ENCODE data around the gene ANGPTL2. TPM values are rescaled to one million over a fixed set of nuclear protein-coding genes. Genes with fewer than 3 reads are reported as not detected.

Gene ANGPTL2
- total and polyA plus RNA-seq, 2 of the 4 experiments (the other 2 are of a cell fraction): 9.5 to 25.1 TPM

- POLR2A ChIA-PET (ENCODE audit: unreplicated experiment): no interaction called here
- no peak overlapping the region for H2BK15ac ChIP-seq (ENCODE audit: low read depth, low read length)
- H2AK9ac ChIP-seq (replicated peaks; ENCODE audit: low read depth, low read length, poor library complexity): no peak overlapping the region
- no peak overlapping the region for H4K91ac ChIP-seq (ENCODE audit: insufficient read depth, low read depth, low read length)
- no peak overlapping the region for H3K4me2 ChIP-seq (ENCODE audit: low read depth, low read length)
- peaks cover 8% of the 10 kb centered on the region for H3K4me1 ChIP-seq (ENCODE audit: control insufficient read depth, insufficient read depth, low read length)
- TF ChIP-seq CEBPB (IDR thresholded peaks at IDR 0.05; ENCODE audit: low read depth, low read length) (no peak), CTCF (conservative IDR thresholded peaks at IDR 0.05; ENCODE audit: low read depth, low read length) (no peak), MAFK (IDR thresholded peaks at IDR 0.05; ENCODE audit: low read depth, low read length) (no peak)
- H3K9me1 ChIP-seq (ENCODE audit: insufficient read depth, low read length): peaks cover 15% of the 10 kb centered on the region
- H3K27me3 ChIP-seq (ENCODE audit: control insufficient read depth, insufficient read depth, low read length): no peaks in the 10 kb centered on the region
- H3K4ac ChIP-seq (ENCODE audit: low read depth, low read length): no peak overlapping the region
- H2BK5ac ChIP-seq (ENCODE audit: low read depth, low read length, poor library complexity, severe bottlenecking): no peak overlapping the region
- no CpG with 5 or more reads among the region's 3 CpGs for WGBS, 2 experiments (ENCODE audit: extremely low coverage in 2 of 2, insufficient read length in 1 of 2)
- H3K36me3 ChIP-seq (ENCODE audit: control insufficient read depth, insufficient read depth, low read length): no peaks in the 10 kb centered on the region
- H3K14ac ChIP-seq (replicated peaks; ENCODE audit: low read depth, low read length): no peak overlapping the region
- H4K20me1 ChIP-seq (ENCODE audit: insufficient read depth, low read length): no peaks in the 10 kb centered on the region
- ATAC-seq (ENCODE audit: low read depth) (no peak), DNase-seq (no peak)
- H2BK120ac ChIP-seq (ENCODE audit: low read depth, low read length): no peak overlapping the region
- no peak overlapping the region; the same call in 1 of the 2 replicates for H2BK20ac ChIP-seq (ENCODE audit: low read depth, low read length)
- in situ Hi-C loops (cut with MboI; ENCODE audit: low sequenced_read_pairs) (no loop called here), dilution Hi-C loops (cut with HindIII; ENCODE audit: low sequenced_read_pairs, unreplicated experiment) (no loop called here), intact Hi-C loops (cut with micrococcal nuclease) (no loop called here)
- no peaks in the 10 kb centered on the region for H3K9me3 ChIP-seq (ENCODE audit: control insufficient read depth, insufficient read depth, low read length)
- CTCF ChIA-PET: no interaction called here
- no TSS peak for BruUV-seq (replicated peaks)
- H3K23ac ChIP-seq (ENCODE audit: low read depth, low read length): no peak overlapping the region
- H2AK5ac ChIP-seq (ENCODE audit: low read depth, low read length): no peak overlapping the region
- H3K56ac ChIP-seq (ENCODE audit: extremely low read depth, insufficient read depth, low read length): no peak overlapping the region
- H3K4me3 ChIP-seq (ENCODE audit: insufficient read depth, low read depth, low read length): no peak overlapping the region
- H4K8ac ChIP-seq (ENCODE audit: low read depth in 2 of 2, low read length in 2 of 2): no peak overlapping the region
- H3K18ac ChIP-seq (ENCODE audit: low read depth, low read length): no peak overlapping the region
- no peaks in the 10 kb centered on the region for H3K79me1 ChIP-seq (ENCODE audit: low read depth in 1 of 2, low read length in 2 of 2)
- H2AFZ ChIP-seq (replicated peaks; ENCODE audit: low read length, poor library complexity): no peak overlapping the region
- H3K9ac ChIP-seq (ENCODE audit: low read depth, low read length): no peak overlapping the region
- H3K27ac ChIP-seq (ENCODE audit: insufficient read depth, low read length): no peak overlapping the region
- no peak overlapping the region for H4K5ac ChIP-seq (ENCODE audit: low read depth, low read length)
These were observed 66.0 kb downstream of the ANGPTL2 start for GRCh38 chr9:127056446-127056845.
